Superior temporal gyrus (tissue), 1 donor: ENCODE results near the gene CTRB1.

Experiments used
- DNase-seq: peaks from one replicate; pipeline ENCODE4 v3.0.0-alpha.2; 2016; ENCODE audit errors: extremely low spot score

Gene CTRB1

GRCh38 chr16:75225678-75226515 is 7.1 kb downstream of the CTRB1 start:
- DNase-seq, result no peak

GRCh38 chr16:75226550-75227360 is 8.0 kb downstream of the CTRB1 start:
- DNase-seq, result no peak

GRCh38 chr16:75227361-75228142 is 8.8 kb downstream of the CTRB1 start:
- no peak for DNase-seq

GRCh38 chr16:75228143-75228976 is 9.6 kb downstream of the CTRB1 start:
- no peak for DNase-seq

- DNase-seq, result no peak
These were observed 10.6 kb downstream of the CTRB1 start for GRCh38 chr16:75229172-75230031.

GRCh38 chr16:75230471-75231110 is 11.8 kb downstream of the CTRB1 start:
- DNase-seq, result no peak

GRCh38 chr16:75231570-75231969 is 12.8 kb downstream of the CTRB1 start:
- DNase-seq, result no peak

GRCh38 chr16:75233611-75233938 is 14.8 kb downstream of the CTRB1 start:
- DNase-seq, result no peak

- DNase-seq, result peak; percentile 20
These were observed 16.3 kb downstream of the CTRB1 start for GRCh38 chr16:75234856-75235696.

GRCh38 chr16:75235721-75236193 is 17.0 kb downstream of the CTRB1 start:
- DNase-seq, result no peak

- peak; percentile 14 for DNase-seq
These were observed 17.4 kb downstream of the CTRB1 start for GRCh38 chr16:75236232-75236631.

- no peak for DNase-seq
These were observed 18.1 kb downstream of the CTRB1 start for GRCh38 chr16:75236736-75237397.

GRCh38 chr16:75237398-75238131 is 18.8 kb downstream of the CTRB1 start:
- DNase-seq, result no peak

- peak; percentile 83 for DNase-seq
These were observed 19.5 kb downstream of the CTRB1 start for GRCh38 chr16:75238132-75238852.

GRCh38 chr16:75238853-75239541 is 20.2 kb downstream of the CTRB1 start:
- peak; percentile 73 for DNase-seq

GRCh38 chr16:75239542-75240122 is 20.8 kb downstream of the CTRB1 start:
- no peak for DNase-seq
